DMS 273 (cell line): ENCODE measurements around the gene TDRD15.
A peak's percentile ranks its signal among the peaks of the same experiment; 100 is the strongest.
"Not testable (repeated sequence)": the region's sequence is repeated elsewhere in the genome, so short reads cannot be mapped to it uniquely, and the experiment has no call there.

Experiments
- DNase-seq: peaks from one replicate; lab custom pipeline; 2025; ENCODE audit not compliant: unreplicated experiment; lab: John Stamatoyannopoulos, UW

The TDRD15 gene

GRCh38 chr2:21142149-21142548, 18.4 kb downstream of the TDRD15 start:
- DNase-seq, result no peak

- no peak for DNase-seq
Measured at GRCh38 chr2:21146638-21147037, 22.9 kb downstream of the TDRD15 start.

- no peak for DNase-seq
Measured at GRCh38 chr2:21148718-21149117, 24.9 kb downstream of the TDRD15 start.

GRCh38 chr2:21151234-21151633, 27.5 kb downstream of the TDRD15 start:
- not testable (repeated sequence) for DNase-seq

DNA sequence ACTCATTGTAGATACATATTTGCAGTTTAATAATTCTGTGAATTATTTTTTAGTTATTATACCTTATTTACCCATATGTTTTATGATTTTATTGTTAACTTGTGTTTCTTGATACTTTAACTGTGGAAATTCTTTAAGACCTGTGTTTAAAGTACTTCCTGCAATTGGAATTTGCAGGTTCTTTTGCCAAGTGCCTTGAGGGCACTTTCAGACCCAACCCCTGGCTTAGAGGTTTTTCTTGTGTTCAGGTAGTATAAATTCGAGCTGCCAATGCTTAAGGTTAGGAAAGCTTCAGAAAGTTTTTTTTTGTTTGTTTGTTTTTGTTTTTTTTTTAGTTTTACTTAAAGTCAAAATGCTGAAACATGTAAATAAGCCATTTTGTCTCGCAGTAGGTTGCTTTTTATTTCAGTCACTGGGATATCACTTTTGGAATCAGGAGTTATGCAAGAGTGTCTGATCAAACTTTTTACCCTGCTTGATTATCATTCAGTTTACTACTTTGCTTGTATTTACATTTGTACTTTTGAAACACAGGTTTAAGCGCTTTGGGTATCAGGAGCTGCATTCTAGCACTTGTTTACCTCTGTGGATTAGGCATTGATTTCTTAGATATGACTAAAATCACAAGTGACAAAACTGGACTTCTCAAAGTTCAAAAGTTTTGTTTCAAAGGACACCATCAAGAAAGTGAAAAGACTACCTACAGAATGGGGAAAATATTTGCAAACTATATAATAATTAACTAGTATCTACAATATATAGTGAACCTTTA, 31.8 kb downstream of the TDRD15 start:
- no peak for DNase-seq

GRCh38 chr2:21161122-21161521, 37.4 kb downstream of the TDRD15 start:
- no peak for DNase-seq

DNA sequence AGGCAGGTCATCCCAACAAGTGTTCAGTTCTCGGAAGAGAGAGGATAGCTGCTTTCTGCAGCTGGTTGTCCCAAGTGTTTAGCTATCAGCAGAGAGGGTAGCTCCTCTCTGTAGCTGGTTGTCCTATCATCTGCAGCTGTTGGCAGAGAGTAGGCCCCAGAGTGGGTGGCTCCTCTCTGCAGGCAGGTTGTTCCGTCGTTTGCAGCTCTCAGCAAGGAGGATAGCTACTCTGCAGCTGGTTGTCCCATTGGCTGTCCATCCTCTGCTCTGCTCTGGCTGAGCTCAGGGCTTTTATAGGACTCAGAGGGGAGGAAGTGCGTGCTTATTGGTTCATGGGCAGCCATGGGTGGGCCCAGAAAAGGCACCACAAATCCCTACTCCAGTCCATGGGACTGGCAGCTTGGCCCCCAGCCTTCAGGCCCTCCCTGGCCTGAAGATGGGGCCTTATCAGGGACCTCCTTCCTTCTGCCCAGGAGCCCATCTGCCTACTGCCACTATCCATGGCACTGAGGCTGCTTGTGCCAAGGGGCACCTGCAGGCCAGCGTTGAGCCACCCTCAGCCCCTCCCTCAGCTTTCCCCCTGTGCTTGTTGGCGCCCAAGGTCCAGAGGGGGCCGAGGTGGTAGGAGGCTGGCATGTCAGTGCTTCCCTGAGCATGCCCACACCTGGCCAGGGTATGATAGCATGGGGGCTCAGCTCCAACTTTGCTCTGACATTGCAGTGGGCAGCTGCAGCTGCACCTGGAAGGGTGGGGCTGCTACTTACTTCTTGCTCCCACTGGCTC, 38.3 kb downstream of the TDRD15 start:
- no peak for DNase-seq

GRCh38 chr2:21162615-21162878, 38.8 kb downstream of the TDRD15 start:
- no peak for DNase-seq

DNA sequence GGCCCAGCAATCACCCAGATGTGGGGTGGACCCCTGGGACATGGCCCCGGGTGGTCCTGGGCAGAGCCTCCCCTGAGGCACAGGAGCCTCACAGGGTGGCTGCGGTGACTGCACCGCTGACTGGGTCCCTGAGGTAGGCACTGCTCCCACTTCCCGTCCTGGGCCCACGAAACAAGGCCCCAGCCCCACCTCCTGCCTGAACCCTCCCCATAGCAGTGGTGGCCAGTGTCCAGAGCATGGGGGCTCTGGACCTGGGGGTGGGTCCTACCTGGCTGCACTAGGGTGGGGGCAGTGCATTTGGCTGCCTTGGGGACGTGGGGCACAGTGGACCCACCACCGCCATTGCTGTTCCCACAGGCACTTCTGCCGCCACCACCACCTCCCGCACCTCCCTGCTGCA, 39.4 kb downstream of the TDRD15 start:
- no peak for DNase-seq

DNA sequence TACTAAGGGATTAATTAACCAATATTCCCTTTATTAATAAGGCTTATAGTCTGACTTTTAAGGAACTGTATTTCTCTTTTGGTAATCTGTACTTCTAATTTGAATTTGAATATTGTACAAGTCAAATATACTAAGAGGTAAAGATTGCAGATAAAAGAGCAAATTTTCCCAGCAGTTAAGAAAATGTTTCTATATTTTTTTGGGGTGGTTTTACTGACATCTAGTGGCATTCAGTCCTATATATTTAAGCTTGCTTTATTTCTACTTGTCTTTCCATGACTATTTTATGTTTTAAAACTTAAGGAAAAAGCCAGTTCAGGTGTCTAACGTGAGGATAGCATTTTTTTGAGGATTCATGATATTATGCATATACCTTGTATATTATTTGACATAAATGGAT, 41.6 kb downstream of the TDRD15 start:
- DNase-seq, result peak; percentile 11

GRCh38 chr2:21175895-21176646, 52.3 kb downstream of the TDRD15 start:
- DNase-seq, result peak; percentile 66

- DNase-seq, result no peak
Measured at GRCh38 chr2:21181957-21182356, 58.2 kb downstream of the TDRD15 start.

- DNase-seq, result no peak
Measured at GRCh38 chr2:21183306-21183705, 59.5 kb downstream of the TDRD15 start.

DNA sequence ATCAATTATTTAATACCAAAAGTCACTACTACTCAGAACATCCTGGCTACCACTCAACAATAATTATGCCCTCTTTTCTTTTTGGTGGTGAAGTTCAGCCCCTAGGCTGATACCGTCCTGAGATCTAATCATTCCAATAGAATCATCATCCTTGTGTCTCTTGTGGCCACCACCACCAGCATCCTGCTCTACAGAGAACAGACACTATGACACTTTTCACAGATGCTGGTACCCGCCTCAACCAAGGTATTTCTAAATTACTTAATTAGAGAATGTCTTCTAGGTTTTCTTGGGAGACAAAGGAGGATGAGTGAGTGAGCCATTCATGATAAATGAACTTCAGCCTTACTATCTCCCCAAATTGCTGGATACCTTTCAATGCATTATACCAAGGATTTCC, 60.0 kb downstream of the TDRD15 start:
- DNase-seq, result no peak

- DNase-seq, result no peak
Measured at GRCh38 chr2:21191535-21191934, 67.8 kb downstream of the TDRD15 start.
